RPMI7951 (cell line): Measurements from ENCODE around the gene SORCS2. TPM values are rescaled to one million over a fixed set of nuclear protein-coding genes. Genes with fewer than 3 reads are reported as not detected.
A peak's percentile ranks its signal among the peaks of the same experiment; 100 is the strongest.
"Not testable (repeated sequence)": the region's sequence is repeated elsewhere in the genome, so short reads cannot be mapped to it uniquely, and the experiment has no call there.

ENCODE experiments used
- DNase-seq: peaks from one replicate; pipeline ENCODE4 v3.0.0-alpha.2; 2012; ENCODE audit warnings: low read depth
- total RNA-seq: library from RNA; depleted of rRNA; stranded (reverse); fragments of >200 nt; shearing (Covaris generic); gene quantifications from 2 replicates; pipeline ENCODE4 v1.2.3, GENCODE V29; 2014

The SORCS2 gene
- total RNA-seq, 1 experiment from 2014 or later: 2.0 TPM

DNA sequence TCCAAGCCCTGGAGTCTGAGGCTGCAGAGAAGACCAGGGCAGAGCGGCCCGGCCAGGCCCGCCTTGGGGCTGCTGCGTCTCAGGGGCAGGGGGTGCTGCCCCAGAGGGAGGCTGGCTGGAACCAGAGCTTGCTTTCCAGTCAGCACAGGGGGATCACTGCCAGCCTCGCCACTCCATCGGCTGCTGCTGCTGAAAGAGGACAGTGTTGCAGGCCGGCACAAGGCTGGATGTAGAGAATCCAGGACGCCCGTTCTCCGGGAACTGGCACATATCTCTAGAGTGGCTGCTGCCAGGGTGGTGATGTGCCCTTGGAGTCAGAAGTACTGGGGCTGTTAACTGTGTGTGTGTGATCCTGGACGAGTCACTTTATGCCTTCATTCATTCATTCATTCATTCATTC is 31.9 kb upstream of the SORCS2 start:
- DNase-seq: no peak

DNA sequence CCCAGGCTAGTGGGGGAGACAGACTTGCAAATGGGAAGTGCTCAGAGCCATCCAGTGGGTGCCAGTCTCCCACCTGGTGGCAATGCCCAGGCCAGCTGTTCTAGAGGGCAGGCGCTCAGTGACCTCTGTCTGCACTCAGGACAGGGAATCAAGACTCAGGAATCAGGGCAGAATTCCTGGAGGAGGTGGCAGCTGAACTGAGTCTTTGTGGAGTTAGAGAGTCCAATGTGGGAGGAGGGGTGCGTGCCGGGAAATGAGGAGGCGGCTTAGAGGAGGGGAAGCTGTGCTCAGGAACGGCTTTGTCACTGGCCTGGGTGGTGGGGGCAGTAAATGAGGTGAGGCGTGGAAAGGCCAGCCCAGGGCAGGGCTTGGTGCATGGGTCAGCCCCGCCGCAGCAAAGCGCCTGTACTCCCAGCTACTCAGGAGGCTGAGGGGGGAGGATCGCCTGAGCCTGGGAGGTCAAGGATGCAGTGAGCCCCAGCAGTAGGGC is 31.3 kb upstream of the SORCS2 start:
- no peak for DNase-seq

DNA sequence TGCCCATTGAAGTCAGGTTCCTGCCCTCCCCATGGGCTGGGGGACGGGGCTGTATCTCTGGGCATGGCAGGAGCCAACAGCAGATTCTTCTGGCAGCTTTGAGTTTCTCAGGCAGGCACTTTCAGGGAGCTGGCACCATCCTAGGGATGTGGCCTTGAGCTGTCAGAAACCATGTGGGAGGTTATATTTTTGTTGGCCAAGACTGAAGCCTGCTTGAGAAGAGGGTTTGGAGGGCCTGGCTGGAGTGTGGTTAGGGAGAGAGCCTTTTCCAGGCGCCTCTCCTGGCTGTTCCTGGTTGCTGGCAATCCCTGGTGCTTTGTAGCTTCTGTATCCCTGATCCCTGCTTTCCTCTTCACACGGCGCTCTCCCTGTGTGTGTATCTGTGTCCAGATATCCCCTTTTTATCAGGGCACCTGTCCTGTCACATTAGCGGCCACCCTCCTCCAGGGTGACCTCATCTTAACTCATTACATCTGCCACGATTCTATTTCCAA is 30.6 kb upstream of the SORCS2 start:
- DNase-seq: peak; percentile 13

DNA sequence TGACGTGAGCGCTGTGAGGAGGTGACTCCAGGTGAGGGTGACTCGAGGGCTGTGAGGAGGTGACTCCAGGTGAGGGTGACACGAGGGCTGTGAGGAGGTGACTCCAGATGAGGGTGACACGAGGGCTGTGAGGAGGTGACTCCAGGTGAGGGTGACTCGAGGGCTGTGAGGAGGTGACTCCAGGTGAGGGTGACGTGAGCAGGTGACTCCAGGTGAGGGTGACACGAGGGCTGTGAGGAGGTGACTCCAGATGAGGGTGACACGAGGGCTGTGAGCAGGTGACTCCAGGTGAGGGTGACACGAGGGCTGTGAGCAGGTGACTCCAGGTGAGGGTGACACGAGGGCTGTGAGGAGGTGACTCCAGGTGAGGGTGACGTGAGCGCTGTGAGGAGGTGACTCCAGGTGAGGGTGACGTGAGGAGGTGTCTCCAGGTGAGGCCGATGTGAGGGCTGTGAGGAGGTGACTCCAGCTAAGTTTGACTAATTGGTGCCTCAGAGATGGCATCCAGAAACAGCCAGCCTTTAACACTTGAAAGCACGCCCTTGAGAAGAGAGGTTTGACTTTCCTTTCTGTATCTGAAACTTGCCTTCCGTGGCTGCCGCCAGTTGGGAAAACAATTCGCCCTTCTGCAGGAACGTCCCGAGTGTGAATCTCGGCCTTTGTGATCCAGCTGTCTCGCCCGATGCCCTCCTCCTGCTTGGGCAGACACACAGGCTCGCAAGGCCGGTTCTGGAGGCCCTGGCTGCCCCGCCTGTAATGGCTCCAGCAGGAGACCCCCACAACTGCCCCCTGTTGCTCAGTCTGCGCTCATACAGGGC is 27.1 kb upstream of the SORCS2 start:
- DNase-seq: not testable (repeated sequence)

DNA sequence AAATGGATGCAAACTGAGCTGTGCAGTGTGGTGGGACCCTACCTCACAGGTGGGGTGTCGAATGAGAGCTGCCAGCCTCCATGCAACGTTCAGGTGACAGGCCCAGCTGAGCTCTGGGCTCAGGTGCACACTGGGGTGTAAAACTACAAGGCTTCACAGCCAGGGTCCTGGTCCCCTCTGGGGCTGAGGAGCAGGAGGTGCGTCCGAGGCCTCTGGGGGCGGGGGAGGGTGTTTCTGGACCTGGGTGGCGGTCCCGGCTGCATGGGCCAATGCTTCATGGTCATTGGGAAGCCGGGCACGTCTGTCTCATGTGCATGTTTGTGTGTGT is 26.5 kb upstream of the SORCS2 start:
- DNase-seq: no peak

DNA sequence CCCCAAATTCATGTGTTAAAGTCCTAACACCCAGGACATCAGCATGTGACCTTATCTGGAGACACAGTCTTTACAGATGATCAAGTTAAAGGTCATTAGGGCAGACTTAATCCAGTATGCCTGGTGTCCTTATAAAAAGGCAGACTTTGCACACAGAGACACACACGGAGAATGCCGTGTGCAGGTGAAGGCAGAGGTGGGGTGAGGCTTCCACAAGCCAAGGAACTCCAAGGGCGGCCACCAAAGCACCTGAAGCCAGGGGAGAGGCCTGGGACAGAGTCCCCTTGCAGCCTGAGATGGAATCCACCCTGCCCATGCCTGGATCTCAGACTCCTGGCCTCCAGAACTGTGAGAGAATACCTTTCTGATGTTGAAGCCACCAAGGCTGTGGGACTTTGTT is 26.1 kb upstream of the SORCS2 start:
- DNase-seq: no peak

DNA sequence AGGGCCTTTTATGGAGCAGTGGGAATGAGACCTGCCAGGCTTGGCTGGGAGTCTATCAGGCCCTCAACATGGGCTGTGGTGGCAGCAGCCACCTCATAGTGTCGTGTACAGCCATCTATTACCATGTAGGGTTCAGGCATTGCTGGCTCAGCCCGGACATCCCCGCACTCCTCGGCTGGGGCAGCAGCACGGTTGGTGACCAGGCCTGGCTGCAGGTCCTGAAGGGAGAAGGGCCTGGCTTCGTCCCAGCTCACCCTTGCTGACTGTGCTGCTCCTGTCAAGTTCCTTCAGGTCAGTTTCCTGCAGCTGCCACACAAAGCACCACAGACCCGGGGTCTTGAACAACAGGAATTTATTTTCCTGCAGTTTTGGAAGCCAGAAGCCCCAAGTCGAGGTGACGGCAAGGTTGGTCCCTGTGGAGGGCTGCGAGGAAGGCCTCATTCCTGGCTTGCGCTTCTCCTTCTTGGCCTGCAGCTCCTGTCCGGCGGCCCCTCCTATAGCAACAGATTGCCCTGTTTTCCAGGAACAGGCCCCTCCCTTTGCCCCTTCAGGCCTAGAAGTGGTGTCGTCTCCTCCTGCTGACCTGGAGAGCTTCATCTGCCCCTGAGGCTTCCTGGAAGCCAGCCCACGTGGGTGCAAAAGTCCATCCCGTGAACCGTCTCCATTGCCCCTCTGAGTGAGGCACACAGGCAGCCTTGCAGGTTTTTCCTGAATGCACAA is 25.2 kb upstream of the SORCS2 start:
- DNase-seq: no peak

DNA sequence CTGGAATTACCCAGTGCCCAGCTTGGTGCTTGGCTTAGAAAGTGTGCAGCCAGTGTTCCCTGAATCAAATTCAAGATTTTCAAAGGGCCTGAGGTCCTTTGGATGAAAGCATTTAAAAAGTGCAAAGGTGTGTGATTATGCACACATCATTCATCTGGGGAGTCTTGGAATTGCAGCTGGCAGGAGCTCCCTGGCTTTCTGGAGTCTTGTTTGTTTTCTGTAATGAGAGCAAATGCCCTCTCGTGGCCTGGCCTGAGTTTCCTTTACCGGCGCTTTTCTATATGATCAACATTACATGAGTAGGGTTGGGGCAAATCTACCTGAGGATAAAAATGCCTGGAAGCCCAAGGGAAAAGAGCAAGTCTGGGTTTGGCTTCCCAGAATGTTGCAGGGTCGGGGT is 24.6 kb upstream of the SORCS2 start:
- DNase-seq: no peak

DNA sequence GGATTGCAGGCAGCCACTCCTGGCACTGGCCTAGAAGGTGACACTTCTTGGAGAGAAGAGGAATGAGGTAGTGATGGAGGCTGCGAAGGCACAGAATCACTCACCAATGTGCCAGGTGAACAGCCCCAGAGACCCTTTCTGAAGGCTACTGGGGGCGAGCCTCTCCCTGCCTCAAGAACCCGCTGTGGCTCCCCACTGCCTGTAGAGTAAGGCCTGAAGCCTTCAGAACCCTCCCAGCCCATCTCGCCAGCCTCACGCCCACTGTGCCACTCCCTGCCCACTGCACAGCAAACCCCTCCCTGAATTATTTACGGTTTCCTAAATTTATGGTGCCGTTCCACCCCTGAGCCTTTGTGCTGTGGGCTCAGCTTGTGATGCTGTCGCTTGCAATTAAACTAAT is 24.2 kb upstream of the SORCS2 start:
- DNase-seq: no peak

DNA sequence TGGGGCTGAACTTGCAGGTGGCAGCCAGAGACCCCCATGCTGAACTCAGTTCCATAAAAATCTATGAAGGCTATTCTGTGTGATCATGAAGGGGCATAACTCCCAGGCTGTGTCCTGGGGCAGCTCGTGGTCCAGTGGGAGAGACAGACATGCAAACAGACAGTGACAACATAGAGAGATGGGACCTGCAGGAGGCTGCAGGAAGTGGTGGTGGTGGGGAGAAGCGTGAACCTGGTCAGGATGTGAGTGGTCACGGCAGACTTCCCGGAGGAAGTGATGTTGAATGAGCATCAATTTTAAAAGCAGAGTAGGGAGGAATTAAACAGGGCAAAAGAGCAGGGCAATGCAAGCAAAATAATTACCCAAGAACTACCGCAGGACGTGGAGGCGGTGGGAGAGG is 23.2 kb upstream of the SORCS2 start:
- DNase-seq: no peak

DNA sequence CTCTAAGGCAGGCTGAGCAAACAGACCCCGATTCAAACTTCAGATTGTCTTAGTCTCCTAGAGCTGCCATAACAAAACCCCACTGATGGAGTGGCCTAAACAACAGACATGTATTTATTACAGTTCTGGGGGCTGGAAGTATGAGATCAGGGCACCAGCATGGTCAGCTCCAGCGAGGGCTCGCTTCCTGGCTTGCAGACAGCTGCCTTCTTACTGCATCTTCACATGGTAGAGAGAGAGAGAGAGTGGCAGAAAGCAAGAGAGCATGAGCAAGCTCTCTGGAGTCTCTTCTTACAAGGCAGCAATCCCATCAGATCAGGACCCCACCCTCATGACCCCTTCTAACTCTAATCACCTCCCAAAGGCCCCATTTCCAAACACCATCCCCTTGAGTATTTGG is 22.3 kb upstream of the SORCS2 start:
- no peak for DNase-seq

DNA sequence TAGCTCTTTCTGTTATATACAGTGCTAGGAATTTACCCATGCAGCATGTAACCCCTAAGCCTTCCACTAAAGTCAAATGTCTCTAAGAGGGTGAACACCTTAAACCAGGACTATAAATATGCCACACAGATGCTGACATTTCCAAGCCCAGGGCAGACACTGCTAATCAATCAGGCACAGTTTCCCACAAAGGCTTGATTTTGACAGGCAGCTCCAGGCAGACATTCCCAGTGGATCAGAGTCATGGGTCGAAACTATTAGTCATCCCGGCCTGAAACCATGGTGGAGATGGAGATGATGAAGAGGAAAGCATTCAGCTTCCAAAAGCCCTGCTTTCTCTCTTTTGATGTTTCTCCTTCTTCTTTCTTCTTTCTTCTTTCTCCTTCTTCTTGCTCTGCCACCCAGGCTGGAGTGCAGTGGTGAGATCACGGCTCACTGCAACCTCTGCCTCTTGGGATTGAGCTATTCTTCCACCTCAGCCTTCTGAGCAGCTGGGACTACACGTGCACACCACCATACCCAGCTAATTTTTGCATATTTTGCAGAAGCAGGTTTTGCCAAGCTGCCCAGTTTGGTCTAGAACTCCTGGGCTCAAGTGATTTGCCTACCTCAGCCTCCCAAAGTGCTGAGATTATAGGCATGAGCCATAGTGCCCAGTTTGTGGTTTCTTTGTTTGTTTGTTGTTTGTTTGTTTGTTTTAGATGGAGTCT is 21.0 kb upstream of the SORCS2 start:
- DNase-seq: no peak

DNA sequence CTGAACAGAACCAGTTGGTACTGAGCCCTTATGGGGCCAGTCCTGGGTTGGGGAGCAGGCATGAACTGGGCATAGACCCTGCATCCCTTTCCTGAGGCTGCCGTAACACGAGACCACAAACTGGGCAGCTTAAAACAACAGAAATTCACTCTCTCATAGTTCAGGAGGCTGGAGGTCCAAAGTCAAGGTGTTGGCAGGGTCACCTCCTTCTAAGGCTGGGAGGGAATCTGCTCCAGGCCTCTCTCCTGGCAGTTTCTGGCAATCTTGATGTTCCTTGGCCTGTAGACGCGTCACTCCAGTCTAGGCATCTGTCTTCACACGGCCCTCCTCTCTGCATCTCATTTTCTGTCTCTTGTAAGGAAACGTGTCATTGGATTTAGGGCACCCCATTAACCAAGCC is 19.8 kb upstream of the SORCS2 start:
- no peak for DNase-seq

DNA sequence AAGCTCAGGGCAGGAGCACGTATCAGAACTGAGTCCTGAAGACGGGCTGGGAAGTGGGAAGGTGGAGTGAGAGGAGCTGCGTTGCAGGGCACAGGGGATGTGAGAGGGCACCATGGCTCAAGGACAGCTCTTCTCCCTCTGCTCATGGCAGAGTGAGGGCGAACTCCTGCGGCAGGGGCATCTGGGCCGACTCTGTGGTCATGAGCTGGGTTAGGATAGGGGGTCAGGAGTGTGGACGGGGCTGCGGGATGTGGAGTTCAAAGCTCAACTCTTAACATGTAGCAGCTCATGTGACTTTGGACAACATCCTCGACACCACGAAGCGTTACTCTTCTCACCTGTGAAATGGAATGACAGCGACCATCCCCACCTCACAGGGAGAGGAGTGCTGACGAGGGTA is 19.4 kb upstream of the SORCS2 start:
- no peak for DNase-seq

DNA sequence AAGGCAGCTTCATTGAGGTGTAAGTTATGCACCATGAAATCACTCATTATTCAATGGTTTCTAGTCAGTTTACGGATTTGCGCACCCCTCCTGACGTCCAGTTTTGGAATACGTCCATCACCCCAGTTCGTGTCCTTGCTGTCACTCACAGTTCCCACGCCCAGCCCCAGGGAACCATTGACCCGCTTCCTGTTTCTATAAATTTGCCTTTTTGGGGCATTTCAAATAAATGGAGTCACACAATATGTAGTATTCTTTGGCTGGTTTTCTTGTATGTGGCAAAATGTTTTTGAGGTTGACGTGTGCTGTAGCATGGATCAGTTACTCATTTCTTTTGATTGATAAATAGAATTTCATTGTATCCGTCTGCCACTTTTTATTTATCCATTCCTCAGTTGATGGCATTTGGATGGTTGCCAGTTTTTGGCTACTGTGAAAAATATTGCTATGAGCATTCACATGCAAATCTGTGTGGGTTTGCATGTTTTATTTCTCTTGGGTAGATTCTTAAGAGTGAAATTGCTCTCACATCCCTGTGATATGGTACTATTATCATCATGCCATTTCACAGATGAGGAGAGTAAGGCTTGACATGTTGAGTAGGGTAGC is 18.4 kb upstream of the SORCS2 start:
- no peak for DNase-seq

DNA sequence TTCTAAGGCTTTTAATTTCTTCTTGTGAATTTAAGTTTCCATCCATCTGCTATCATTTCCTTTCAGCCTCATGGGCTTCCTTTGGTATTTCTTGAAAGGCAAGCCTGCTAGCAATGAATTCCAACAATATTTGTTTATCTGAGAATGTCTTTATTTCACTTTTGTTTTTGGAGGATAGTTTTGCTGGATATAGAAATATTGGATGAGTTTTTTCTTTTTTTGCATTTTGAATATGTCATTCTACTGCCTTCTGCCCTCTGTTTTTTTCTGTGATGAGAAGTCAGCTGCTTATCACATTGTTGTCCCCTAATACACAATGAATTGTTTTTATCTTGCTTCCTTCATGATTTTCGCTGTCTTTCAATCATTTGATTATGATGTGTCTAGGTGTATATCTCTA is 13.2 kb upstream of the SORCS2 start:
- DNase-seq: no peak

DNA sequence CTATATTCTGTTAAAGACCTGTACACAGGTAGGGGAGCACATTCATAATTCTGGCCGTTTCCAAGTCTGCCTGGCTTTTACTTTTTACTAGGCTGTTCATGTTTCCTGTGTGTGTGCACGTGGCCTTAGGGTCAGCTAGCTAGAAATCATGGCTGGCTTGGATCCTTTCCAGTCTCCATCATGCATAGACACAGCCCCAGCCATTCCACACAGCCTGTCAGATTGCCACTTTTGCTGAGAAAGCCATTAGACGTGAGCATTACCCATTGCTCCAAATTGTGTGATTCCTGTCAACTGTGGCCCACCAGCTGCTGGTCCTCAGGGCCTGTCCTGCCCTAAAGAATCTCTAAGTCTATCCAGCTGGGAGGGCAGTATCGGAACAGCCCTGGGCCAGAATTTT is 11.4 kb upstream of the SORCS2 start:
- DNase-seq: no peak

DNA sequence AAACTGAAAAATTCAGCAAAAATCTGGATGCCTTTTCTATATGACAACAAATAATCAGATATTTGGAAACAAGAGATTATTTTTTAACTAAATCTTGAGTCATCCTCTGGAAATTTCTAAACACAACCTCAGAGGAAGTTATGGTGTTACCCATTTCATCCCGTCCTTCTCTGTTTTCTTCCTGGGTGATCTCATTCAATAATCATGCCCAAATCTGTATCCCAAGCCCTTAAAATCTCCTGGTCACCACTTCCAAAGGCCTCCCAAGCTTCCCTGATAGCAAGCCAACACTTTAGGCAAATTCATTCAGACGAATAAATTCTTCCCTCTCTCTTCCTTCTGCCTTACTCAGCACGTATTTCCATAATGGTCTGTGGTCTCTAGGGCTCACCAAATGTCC is 9.7 kb upstream of the SORCS2 start:
- no peak for DNase-seq

DNA sequence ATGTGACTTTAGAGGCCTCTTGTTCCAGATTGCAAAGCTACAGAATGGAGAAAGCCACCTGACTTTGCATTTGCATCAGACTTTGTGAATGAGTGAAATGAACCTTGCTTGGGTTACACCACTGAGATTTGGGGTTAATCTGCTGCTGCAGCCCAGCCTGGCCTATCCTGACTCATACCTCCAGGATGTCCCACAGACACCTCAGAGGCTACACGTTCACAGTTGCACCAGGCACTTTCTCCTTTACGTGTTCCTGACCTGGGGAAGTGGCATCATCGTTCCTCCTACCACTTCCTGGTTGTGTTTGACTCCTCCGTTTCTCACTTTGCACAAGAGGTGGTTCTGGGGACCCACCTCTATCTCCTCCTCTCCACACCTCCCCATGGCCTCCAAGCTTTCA is 9.2 kb upstream of the SORCS2 start:
- no peak for DNase-seq

DNA sequence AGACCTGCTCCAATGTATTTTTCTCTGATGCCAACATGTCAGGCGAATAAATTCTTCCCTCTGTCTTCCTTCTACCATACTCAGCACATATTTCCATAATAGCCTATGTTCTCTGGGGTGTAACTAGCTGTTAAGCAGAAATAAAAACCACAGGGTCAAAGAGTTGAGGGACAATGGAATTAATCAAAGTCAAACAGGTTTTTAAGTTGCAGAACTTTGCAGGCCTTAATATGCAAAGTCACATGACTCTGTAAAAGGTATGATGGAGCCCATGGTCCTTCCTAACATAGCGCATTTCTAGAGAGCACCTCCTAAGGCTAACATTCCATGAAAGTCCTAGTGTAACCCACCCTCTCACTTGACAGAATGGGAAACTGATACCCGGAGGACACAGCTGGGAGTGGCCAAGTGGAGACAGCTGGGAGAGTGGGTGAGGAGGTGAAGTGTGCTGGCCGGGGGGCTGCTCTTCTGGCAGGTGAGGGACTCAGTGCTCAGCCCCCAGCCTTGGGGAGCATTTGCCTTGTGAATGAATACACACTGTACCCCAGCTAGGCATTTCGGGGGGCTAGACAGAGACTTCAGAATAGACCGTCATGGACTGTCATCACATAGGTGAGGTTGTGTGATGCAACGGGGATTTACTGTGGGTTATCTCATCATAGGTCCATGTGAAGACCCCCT is 8.4 kb upstream of the SORCS2 start:
- no peak for DNase-seq

DNA sequence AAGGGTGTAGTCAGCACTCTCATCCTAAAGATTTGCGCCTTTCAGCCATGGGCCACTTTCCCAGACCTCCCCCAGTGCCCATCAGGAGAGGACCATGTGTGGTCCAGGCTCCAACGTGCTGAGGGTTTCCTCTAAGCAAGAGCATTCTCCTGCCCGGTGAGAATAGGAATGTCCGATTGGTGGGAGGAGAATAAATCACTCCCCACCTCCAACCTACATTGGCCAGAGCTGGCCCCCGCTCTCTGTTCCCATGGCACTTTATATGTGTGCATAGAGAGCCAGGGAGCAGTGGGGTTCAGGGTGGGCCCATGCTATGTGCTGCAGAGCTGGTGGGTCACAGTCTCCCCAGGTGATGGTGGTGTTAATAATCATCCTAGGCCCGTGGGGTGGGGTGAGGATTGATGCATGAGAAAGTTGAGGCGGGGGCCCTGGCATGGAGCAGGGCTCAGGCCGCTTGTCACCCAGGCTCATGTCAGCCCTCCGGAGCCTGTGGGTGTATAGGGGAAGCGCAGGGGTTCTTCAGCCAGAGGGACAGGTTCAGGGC is 6.8 kb upstream of the SORCS2 start:
- no peak for DNase-seq
